GM19463 (cell line): ENCODE results near the gene ARID3A.
A peak's percentile ranks its signal among the peaks of the same experiment; 100 is the strongest.
"Not testable (repeated sequence)": the region's sequence is repeated elsewhere in the genome, so short reads cannot be mapped to it uniquely, and the experiment has no call there.

Experiments used
- ATAC-seq: cut with Tn5 transposase; IDR thresholded peaks from one replicate; pipeline ENCODE4 v1.9.1; 2021; ENCODE audit warnings: mild to moderate bottlenecking, moderate library complexity; ENCODE audit not compliant: unreplicated experiment

ARID3A gene

DNA sequence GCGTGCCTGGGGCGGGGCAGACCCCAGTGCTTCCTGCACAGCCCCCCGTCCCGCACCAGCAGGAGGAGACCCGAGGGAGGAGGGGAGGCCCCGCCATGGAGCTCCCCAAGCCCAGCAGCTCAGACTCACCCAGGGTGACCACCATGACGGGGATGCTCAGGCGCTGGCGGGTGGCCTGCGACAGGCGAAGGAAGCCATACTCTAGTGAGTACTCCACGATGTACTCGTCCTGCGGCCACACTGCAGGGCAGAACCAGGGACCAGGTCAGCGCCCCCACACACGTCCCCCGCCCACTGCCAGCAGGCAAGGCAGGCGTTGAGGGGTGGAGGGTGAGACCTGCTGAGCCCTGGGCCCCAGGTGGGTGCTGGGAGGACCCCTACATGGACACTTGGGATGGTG, 86.5 kb downstream of the ARID3A start:
- ATAC-seq = no peak

GRCh38 chr19:1013218-1013617, 87.4 kb downstream of the ARID3A start:
- no peak for ATAC-seq

- ATAC-seq = no peak
These were observed 88.6 kb downstream of the ARID3A start for GRCh38 chr19:1014161-1015060.

DNA sequence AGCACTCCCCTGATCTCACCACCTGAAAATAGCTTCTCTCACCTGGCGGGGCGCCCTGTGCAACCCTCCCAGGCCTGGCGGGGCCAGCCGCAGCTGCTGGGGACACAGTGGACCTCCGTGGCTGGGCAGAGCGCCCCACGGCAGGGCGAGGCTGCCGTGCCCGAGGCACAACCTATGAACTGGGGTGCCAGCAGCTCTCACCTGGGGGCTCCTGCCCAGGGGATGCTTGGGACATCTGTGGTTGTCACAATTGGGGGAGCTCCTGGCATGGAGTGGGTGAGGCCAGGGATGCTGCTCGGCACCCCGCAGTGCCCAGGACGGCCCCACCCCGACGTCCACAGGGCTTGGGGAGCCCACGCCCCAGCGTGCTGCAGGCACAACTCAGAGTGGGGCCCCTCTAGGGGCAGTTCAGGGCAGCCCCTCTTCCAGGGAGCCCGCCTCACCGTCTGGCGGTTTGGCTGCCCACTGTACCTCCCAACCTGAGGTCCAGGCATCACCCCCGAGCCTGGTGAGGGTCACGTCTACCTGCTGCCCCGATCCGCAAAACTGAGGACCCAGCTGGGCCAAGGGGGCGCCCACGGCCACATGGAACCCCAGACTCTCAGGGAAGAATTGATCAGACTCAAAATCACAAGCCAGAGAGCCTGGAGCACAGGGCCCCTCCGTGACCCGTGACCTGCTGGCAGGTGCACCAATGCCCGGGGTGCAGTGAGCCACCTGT, 89.4 kb downstream of the ARID3A start:
- ATAC-seq = no peak

GRCh38 chr19:1015782-1016646, 90.2 kb downstream of the ARID3A start:
- no peak for ATAC-seq

DNA sequence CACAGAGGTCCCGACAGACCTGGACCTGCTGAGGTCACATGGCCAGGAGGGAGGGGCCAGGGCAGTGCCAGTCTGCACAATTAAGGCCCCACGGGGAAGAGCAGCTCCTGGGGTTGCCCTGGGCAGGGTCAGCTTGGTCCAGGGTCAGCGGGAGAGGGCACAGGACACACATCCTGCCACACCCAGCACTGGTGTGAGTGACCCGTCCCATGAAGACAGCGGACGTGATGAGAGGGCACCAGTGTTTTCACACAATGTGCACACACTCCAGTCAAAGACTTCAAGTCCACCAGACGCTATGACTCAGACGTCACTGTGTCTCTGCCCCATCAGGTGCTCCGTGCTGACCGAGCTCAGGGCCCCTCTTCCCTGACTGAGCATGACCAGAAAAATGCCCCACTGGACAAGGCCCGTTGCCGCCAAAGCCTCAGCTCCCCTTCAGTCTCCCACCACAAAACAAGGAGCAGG, 90.8 kb downstream of the ARID3A start:
- no peak for ATAC-seq

GRCh38 chr19:1017115-1017905, 91.5 kb downstream of the ARID3A start:
- no peak for ATAC-seq

DNA sequence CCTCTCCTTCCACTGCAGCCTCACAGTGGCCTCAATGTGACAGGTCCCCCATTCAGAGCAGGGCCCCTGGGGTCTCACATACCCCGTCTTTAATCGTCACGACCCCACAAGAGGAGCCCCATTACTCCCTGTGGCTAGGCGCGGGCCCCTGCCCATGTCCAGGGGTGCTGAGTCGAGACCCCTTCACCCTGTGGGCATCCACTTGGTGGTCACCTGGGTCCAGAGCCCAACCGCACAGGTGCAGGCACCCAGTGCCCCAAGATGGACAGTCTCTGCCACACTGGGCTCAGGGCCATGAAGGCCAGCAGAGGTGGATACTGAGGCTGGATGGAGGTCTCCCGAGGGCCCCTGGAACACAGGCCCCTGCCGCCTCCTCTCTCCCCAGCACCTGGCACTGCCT, 92.1 kb downstream of the ARID3A start:
- ATAC-seq = no peak

GRCh38 chr19:1018393-1018792, 92.6 kb downstream of the ARID3A start:
- no peak for ATAC-seq

- ATAC-seq = no peak
These were observed 93.2 kb downstream of the ARID3A start for GRCh38 chr19:1018932-1019615.

DNA sequence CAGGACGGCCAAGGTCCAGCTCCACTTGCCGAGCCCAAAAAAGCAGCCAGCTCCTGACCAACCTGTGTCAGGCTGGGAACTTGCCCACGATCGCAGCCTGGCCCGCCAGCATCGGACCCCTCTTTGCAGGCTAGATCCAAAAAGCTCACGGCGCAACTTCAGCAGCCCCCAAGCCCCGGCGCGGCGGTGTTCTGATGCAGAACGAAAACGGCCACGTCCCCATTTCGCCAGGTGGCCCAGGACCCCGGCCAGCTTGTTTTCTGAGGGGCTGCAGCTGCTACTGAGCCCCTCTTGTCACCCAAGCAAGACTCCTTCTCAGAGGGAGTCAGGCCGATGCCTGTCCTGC, 93.8 kb downstream of the ARID3A start:
- ATAC-seq = no peak

- ATAC-seq = no peak
These were observed 94.4 kb downstream of the ARID3A start for GRCh38 chr19:1019980-1020867.

- ATAC-seq = peak; percentile 90
These were observed 95.1 kb downstream of the ARID3A start, which contains the start of gene TMEM259 for GRCh38 chr19:1020868-1021425. TMEM259 (minus strand) TSS chr19:1021123; CDS start chr19:1020996, 127 bp downstream.

DNA sequence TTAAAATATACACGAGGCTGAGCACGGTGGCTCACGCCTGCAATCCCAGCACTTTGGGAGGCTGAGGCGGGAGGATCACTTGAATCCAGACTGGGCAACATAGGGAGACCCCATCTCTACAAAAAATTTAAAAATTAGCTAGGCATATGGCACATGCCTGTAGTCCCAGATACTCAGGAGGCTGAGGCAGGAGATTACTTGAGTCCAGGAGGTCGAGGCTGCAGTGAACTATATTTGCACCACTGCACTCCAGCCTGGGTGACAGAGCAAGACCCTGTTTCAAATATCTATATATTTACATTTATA, 98.0 kb downstream of the ARID3A start:
- ATAC-seq = not testable (repeated sequence)

DNA sequence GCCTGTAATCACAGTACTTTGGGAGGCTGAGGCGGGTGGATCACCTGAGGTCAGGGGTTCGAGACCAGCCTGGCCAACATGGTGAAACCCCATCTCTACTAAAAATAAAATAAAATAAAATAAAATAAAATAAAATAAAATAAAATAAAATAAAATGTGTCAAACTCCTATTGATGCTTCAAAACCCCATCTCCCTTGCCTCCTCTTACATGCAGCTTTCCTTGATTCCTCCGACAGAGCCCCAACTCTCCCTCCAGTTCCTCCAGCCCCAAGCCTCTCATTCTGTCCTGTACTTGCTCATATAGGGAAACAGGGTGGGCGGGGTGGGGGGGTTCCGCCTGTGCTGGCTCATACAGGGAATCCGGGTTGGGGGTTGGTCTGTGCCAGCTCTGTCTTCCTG, 99.2 kb downstream of the ARID3A start:
- ATAC-seq = not testable (repeated sequence)
